Activated B cell treated with CpG ODN at 0.5 μM for 24 hours (primary cell): ENCODE measurements around the gene TMEM150B. TPM values are rescaled to one million over a fixed set of nuclear protein-coding genes. Genes with fewer than 3 reads are reported as not detected.

Experiments
- ATAC-seq: fragments of 200-7000 bp; cut with Tn5 transposase; one replicate; pipeline ENCODE4 v1.10.0; 2021; ENCODE audit warnings: low read depth, mild to moderate bottlenecking, moderate library complexity
- CTCF ChIA-PET: fragments of 350-600 bp; sonication (Branson Sonifier 250); formaldehyde crosslinking; loops from one replicate; lab custom pipeline; 2021; ENCODE audit warnings: antibody characterized with exemption; lab: Charles Lee
- POLR2A ChIA-PET: fragments of 350-600 bp; sonication (Branson Sonifier 250); formaldehyde crosslinking; loops from one replicate; lab custom pipeline; 2021; ENCODE audit warnings: antibody characterized with exemption; lab: Charles Lee
- DNase-seq: peaks from one replicate; pipeline ENCODE4 v3.0.0; 2022
- H3K27ac Mint-ChIP-seq: one replicate; pipeline ENCODE4 v1.8.0; 2020; ENCODE audit warnings: mixed read lengths
- H3K27me3 Mint-ChIP-seq: one replicate; pipeline ENCODE4 v1.8.0; 2021; ENCODE audit warnings: mixed read lengths
- H3K36me3 Mint-ChIP-seq: one replicate; pipeline ENCODE4 v1.8.0; 2021; ENCODE audit warnings: low read depth, mixed read lengths
- H3K4me1 Mint-ChIP-seq: one replicate; pipeline ENCODE4 v1.8.0; 2021; ENCODE audit warnings: mixed read lengths
- H3K4me3 Mint-ChIP-seq: one replicate; pipeline ENCODE4 v1.8.0; 2020; ENCODE audit warnings: mild to moderate bottlenecking, mixed read lengths
- H3K9me3 Mint-ChIP-seq: one replicate; pipeline ENCODE4 v1.8.0; 2020; ENCODE audit warnings: mixed read lengths
- intact Hi-C: fragments of 100-400 bp; cut with micrococcal nuclease; formaldehyde crosslinking; loops from one replicate; pipeline ENCODE4 v1.15.1; 2024
- total RNA-seq: library from RNA; stranded (reverse); gene quantifications from 2 replicates; pipeline ENCODE4 v1.2.3, GENCODE V29; 2022
- TF ChIP-seq, protein P1 (sequence below): fragments of 200-600 bp; IDR thresholded peaks from one replicate; pipeline ENCODE4 v1.8.0; 2022; ENCODE audit warnings: antibody characterized with exemption, mild to moderate bottlenecking

The TMEM150B gene
- total RNA-seq, 1 donor from 2014 or later: not detected

DNA sequence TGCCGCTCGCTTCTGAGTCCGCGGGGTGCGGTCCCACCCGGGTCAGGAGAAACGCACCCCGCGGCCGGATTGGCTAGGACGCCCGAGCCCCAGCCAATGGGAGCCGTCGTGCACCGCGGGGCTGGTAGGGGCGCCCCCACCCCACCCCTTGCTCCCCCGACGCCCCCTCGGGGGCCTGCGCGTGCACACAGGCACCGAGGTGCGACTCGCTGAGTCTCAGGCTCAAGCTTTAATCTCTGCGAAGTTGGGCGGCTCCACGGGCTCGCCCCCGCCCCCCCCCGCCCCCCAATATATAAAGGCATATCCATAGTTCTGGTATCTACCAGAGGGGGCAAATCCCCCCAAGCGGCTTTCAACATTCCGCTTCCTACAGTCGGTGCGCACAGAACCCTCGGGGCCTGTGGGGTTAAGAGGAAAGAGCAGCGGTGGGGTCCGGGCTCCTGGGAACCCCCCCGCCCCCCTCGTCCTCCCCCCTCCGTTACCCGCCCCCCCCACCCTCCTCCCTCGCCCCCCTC lies 29.6 kb upstream of the TMEM150B start, which contains the start of gene COX6B2:
COX6B2 (minus strand) TSS at position 22 of the 515 bp plus-strand sequence. CDS start 198 bp downstream, outside the sequence.
- Mint-ChIP-seq H3K36me3 (no peaks in the 10 kb centered on the region), H3K4me3 (peak within 1 kb of the TSS; percentile 79), H3K4me1 (peaks cover 18% of the 10 kb centered on the region), H3K9me3 (no peaks in the 10 kb centered on the region), H3K27ac (no peak within 1 kb of the TSS), H3K27me3 (peaks cover 50% of the 10 kb centered on the region)
- no peak for DNase-seq
- no peak for ATAC-seq
- TF ChIP-seq, protein P1, sequence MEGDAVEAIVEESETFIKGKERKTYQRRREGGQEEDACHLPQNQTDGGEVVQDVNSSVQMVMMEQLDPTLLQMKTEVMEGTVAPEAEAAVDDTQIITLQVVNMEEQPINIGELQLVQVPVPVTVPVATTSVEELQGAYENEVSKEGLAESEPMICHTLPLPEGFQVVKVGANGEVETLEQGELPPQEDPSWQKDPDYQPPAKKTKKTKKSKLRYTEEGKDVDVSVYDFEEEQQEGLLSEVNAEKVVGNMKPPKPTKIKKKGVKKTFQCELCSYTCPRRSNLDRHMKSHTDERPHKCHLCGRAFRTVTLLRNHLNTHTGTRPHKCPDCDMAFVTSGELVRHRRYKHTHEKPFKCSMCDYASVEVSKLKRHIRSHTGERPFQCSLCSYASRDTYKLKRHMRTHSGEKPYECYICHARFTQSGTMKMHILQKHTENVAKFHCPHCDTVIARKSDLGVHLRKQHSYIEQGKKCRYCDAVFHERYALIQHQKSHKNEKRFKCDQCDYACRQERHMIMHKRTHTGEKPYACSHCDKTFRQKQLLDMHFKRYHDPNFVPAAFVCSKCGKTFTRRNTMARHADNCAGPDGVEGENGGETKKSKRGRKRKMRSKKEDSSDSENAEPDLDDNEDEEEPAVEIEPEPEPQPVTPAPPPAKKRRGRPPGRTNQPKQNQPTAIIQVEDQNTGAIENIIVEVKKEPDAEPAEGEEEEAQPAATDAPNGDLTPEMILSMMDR: no peak
- intact Hi-C loops: loop anchor here (1.0 kb wide), 1 partner anchor 15 kb away; the partner anchor contains the start of gene KMT5C
- CTCF ChIA-PET: no interaction called here
- POLR2A ChIA-PET: no interaction called here

GRCh38 chr19:55353803-55354697 lies 28.9 kb upstream of the TMEM150B start:
- Mint-ChIP-seq H3K9me3 (no peaks in the 10 kb centered on the region), H3K4me1 (peaks cover 18% of the 10 kb centered on the region), H3K27me3 (peaks cover 50% of the 10 kb centered on the region), H3K36me3 (no peaks in the 10 kb centered on the region), H3K27ac (no peak overlapping the region), H3K4me3 (peak overlapping the region; percentile 79)
- ChIA-PET POLR2A (interaction anchor here (1.1 kb wide), 1 partner anchor 15 kb away, joined by 5 read pairs; no protein-coding TSS in a partner anchor), CTCF (no interaction called here)
- TF ChIP-seq, protein P1: no peak
- peak; percentile 93 for ATAC-seq
- DNase-seq: peak; percentile 66
- intact Hi-C loops: loop anchor here (1.0 kb wide), 1 partner anchor 15 kb away; the partner anchor contains the start of gene KMT5C

GRCh38 chr19:55353356-55353802 lies 28.2 kb upstream of the TMEM150B start:
- no peak for DNase-seq
- CTCF ChIA-PET: no interaction called here

DNA sequence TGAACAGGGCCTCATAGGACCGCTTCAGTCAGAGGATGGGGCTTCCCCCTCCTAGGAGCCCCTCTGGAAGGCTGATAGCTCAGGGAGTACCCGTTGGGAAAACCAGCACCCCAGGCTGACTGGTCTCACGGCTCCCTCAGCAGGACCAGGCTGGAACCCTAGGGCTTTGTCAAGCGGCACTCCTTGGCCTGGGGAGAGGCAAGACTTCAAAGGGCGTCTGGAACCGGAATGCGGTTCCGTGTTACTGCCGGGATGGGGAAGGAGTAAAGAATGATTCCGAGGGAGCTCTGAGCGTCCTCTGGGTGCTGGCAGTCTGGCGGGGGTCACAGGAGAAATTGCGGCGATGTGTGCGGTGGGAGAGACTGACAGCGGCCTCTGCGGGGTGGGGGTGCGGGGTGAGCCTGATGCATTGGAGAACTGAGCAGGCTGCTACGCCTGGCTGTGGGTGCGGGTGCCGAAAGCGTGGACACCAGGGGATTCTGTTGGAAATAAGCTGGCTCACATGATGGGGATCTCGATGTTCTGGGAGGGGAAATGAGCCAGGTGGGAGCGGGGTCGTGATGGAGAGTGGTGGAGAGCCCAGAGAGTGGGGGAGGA lies 27.5 kb upstream of the TMEM150B start:
- H3K4me1 Mint-ChIP-seq: peaks cover 18% of the 10 kb centered on the region
- ChIA-PET POLR2A (interaction anchor here (1.1 kb wide), 1 partner anchor 14 kb away, joined by 5 read pairs; no protein-coding TSS in a partner anchor), CTCF (no interaction called here)
- no peaks in the 10 kb centered on the region for H3K36me3 Mint-ChIP-seq
- intact Hi-C loops: no loop called here
- ATAC-seq: no peak
- peaks cover 45% of the 10 kb centered on the region for H3K27me3 Mint-ChIP-seq
- peak overlapping the region; percentile 42 for H3K4me3 Mint-ChIP-seq
- H3K27ac Mint-ChIP-seq: no peak overlapping the region
- no peak for DNase-seq
- TF ChIP-seq, protein P1: no peak
- no peaks in the 10 kb centered on the region for H3K9me3 Mint-ChIP-seq

More at GRCh38 chr19:55353356-55353802, 28.2 kb upstream of the TMEM150B start:
- H3K36me3 Mint-ChIP-seq: no peaks in the 10 kb centered on the region
- peak overlapping the region; percentile 79 for H3K4me3 Mint-ChIP-seq
- POLR2A ChIA-PET: interaction anchor here (1.1 kb wide), 1 partner anchor 14 kb away, joined by 5 read pairs; no protein-coding TSS in a partner anchor
- H3K4me1 Mint-ChIP-seq: peaks cover 18% of the 10 kb centered on the region
- ATAC-seq: no peak
- TF ChIP-seq, protein P1: no peak
- H3K27me3 Mint-ChIP-seq: peaks cover 48% of the 10 kb centered on the region
- H3K9me3 Mint-ChIP-seq: no peaks in the 10 kb centered on the region
- intact Hi-C loops: no loop called here
- H3K27ac Mint-ChIP-seq: no peak overlapping the region
